ENCODE results near the gene GFOD2.
"Not testable (repeated sequence)": the region's sequence is repeated elsewhere in the genome, so short reads cannot be mapped to it uniquely, and the experiment has no call there.

GFOD2 gene

GRCh38 chr16:67701420-67701819 lies 17.7 kb downstream of the GFOD2 start:
- no peak for DNase-seq

DNA sequence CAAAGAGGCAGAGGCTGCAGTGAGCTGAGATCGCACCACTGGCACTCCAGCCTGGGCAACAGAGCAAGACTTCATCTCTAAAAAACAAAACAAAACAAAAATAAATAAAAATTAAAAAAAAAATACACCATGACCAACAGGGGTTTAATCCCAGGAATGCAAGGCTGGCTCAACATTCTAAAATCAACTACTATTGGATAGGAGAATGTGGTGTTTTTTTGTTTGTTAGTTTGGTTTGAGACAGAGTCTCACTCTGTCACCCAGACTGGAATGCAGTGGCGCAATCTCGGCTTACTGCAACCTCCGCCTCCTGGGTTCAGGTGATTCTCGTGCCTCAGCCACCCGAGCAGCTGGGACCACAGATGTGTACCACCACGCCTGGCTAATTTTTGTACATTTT lies 19.9 kb downstream of the GFOD2 start:
- DNase-seq, result no peak

DNA sequence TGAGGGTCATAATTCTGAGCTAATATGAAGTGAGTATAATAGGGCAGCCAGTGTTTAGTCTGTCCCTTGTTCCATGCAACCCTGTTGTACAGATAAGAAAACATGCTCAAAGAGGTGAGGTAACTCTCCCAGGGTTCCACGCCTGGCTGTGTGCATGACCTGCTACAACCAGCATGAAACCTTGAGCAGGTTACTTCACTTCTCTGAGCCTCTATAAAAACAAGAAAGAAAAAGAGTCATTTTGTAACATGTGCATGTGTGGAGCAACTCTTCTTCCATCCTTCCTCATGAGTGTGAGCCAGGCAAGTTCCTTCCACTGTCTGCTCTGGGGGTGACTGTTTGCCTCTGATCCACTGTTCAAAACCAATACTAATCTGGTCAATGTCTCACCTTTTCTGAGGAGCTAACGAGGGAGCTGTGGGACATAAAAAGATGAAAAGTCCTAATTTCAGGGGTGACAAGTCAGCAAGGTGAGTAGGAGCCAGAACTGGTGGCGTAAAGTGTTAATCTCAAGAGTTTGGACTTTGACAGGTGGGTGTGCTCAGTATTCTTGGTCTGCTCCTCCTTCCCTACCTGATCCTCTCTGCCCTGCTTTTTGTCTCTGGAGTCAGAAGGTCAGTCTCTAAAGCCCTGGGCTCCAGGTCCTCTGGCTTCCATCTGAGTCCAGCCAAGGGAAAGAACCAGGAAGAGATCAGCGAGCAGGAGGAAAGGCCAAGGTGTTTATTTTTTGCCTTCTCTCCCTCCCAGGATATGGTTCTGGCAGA lies 21.5 kb downstream of the GFOD2 start:
- no peak for DNase-seq

- no peak for DNase-seq
These were observed 24.5 kb downstream of the GFOD2 start for GRCh38 chr16:67694611-67695010.

DNA sequence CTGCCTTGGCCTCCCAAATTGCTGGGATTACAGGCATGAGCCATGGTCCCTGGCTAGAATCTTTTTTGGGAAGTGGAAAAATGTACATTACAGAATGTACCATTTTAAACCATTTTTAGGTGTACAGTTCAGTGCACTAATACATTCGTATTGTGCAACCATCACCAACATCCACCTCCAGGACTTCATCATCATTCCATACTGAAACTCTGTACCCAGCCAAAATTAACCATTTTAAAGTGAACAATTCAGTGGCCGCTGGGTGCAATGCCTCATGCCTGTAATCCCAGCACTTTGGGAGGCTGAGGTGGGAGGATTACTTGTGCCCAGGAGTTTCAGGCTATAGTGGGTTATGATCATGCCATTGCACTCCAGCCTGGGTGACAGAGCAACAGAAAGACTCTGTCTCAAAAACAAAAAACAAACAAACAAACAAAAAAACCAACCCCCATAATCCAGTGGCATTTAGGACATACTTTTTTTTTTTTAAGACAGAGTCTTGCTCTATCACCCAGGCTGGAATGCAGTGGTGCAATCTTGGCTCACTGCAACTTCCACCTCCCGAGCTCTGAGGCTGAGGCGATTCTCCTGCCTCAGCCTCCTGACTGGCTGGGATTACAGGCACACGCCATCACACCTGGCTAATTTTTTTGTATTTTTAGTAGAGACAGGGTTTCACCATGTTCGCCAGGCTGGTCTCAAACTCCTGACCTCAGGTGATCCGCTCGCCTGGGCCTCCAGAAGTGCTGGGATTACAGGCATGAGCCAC lies 25.4 kb downstream of the GFOD2 start:
- DNase-seq, result not testable (repeated sequence)

- no peak for DNase-seq
These were observed 33.6 kb downstream of the GFOD2 start for GRCh38 chr16:67685388-67686112.

- no peak for DNase-seq
These were observed 35.3 kb downstream of the GFOD2 start for GRCh38 chr16:67683767-67684166.

- DNase-seq, result no peak
These were observed 38.9 kb downstream of the GFOD2 start for GRCh38 chr16:67679935-67680897.

DNA sequence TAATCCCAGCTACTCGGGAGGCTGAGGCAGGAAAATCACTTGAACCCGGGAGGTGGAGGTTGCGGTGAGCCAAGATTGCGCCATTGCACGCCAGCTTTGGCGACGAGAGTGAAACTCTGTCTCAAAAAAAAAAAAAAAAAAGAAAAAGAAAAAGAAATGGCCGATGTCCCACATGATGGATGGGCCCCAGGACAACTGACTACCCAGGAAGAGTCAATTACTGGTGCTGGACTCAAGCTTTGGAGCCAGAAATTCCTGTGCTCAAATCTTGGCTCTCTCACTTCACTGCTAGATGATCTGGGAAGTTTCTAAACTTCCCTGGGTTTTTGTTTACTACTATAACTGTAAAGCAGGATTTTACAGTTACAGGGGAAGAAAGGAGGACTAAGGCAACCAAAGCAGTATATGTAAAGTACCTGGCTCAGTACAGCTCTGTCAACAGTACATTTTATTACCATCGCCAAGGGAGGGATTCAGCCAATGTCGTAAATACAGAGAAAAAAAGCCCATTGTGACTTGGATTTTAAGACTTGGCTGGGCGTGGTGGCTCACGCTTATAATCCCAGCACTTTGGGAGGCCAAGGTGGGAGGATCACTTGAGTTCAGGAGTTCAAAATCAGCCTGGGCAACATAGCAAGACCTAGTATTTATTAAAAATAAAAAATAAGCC lies 40.6 kb downstream of the GFOD2 start:
- no peak for DNase-seq

DNA sequence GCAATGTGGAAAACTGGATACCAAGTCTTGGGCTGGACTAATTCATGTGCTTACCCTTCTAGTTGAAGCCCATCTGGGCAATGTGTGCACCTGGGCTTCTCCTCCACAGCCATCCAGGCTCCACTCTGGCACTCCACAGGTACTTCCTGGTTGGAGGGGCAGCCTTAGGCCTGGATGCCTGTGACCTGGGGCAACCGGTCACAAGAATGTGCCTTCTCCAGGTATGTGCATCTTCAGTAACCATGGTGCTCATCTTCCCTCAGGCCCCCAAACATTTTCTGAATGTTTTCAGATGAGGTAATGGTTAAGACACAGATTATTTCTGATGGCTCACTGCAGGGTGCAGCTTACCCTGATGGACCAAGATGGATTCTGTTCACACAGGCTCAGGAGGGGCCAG lies 41.4 kb downstream of the GFOD2 start:
- DNase-seq, result no peak

DNA sequence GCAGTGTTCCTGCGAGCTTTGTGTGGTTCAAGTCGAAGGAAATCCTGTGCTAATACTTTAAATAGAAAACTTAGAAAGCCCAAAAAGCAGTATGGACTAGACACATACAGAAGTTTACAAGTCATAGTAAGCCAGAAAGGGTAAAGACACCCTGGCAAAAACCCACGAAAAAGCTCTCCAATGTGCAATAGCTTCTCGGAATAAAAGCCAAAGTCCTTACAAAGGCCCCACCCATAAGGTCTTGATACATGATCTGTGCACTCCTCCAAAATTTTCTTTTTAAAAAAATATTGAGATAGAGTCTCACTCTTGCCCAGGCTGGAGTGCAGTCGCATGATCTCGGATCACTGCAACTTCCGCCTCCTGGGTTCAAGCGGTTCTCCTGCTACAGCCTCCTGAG lies 42.2 kb downstream of the GFOD2 start:
- DNase-seq, result no peak

DNA sequence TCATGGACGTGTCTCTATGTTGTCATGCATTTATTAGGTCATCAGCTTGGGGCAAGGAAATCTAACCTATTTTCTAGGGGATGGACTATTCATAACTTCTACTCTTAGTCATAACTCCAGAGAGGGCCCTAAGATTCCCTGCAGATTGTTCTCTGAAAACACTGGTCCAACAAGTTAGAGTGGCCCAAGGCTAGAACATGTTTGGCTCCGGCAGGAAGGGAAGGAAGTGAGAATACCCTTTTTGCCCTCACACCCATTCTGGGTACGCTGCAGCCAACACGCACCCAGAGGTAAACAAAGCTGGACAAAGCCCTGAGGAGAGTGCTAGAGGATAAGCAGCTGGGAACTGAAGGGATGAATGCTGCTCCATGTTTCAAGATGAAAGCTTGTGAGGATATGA lies 42.6 kb downstream of the GFOD2 start:
- no peak for DNase-seq

DNA sequence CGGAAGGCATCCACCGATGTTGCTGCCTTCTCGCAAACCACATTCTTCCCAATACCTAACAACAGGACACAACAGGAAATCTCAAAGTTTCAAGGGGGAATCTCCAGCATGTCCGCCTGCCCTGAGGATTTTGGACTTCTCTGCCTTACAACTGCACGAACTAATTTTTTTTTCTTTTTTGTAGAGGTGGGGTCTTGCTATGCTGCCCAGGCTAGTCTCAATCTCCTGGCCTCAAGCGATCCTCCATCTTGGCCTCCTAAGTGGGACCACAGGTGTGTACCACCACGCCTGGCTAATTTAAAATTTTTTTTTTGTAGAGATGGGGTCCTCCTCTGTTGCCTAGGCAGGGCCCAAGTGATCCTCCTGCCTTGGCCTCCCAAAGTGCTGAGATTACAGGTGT lies 43.1 kb downstream of the GFOD2 start:
- no peak for DNase-seq

GRCh38 chr16:67675579-67675935 lies 43.6 kb downstream of the GFOD2 start:
- DNase-seq, result no peak

DNA sequence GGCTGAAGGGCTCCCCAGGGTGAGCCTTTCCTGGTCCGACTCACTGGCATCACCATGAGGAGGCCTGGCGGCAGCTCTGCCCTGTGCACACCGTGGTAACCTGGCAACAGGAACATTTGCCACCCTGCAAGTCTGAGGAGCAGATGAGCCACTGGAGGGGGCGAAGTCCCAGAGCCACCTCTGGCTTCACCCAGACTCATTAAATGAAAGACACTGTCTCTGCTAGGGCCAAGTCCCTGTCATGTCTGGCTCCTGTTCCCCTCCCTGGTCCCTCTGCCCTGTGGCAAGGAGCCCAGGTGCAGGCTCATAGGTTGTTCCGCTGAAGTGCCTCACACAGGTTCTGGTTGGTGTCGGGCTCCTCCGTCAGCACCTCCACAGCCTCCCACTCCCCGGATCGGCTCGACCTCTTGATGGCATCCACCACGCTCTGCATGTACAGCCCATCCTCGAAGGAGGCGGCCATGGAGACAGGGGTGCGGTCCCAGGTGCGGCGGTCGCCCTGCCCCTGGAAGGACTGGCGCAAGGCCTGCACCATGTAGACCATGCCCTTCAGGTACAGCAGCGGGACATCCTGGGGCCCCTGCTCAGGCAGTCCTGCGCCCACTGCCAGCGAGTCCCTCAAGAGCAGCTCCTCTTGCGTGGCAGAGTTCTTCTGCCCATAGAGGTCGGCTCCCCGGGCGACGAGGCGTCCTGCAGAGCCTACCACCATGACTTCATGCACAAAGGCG lies 44.1 kb downstream of the GFOD2 start:
- DNase-seq, result no peak

DNA sequence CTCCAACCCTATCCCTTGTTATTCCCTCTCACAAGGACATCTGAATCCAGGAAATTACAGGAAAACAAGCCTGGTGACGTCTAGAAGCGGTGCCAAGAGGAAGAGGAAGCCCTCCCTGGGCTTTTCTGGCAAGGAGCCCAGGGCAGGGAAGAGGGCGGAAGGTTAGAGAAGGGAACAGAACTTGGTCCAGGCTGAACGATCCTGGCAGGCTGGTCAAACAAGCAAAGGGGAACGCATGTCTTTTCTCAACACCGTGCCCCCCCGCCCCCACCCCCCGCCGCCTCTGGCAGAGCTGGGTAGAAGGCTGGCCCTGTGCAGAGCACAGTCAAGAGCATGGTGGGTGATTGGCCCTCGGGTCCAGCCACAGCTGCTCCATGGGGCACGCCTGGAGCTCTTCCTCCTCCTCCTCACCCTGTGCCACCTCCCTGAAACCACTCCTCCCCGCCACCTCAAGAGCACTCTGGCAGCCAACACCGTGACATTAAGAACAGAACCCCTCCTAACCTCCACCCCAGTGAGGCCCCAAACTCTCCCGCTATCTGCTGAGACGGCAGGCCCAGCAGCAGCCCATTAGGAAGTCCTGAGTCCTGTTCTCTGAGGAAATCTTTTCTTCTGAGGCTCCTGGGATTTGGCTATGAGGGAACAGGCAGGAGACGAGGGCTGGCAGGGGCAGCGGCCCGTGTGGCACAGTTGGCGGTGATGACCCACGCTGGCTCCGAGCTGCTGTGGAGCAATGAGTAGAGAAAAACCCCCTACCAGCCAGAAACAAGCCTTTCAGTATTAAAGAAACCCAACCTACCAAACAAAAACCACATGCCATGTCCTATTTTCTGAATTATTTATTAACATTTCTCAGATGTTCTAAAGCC lies 45.2 kb downstream of the GFOD2 start:
- DNase-seq, result no peak

GRCh38 chr16:67672739-67673662 lies 46.1 kb downstream of the GFOD2 start:
- peak; percentile 66 for DNase-seq

DNA sequence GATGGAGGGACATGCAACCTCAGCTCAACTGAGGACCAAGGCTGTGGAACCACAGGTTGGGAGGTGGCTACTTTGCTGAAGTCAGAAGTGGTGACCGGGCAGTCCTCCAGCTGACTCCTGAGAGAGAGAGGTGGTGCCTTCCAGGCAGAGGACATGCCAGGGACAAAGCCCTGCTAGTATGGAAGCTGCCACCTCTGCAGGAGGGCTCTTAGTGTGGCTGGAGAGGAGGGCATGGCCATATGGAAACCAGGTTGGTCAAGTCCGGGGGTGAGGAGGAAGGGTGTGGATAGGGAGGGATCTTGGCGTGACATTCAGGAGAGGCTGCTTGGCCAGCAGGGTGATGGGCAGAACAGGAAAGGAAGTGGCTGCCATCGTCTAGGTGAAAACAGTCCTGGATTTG lies 46.8 kb downstream of the GFOD2 start:
- DNase-seq, result no peak

GRCh38 chr16:67669499-67670101 lies 49.5 kb downstream of the GFOD2 start:
- no peak for DNase-seq
